Osteoblast (primary cell): ENCODE data around the gene BRME1. TPM values are rescaled to one million over a fixed set of nuclear protein-coding genes. Genes with fewer than 3 reads are reported as not detected.
A peak's percentile ranks its signal among the peaks of the same experiment; 100 is the strongest.

Source experiments
- DNase-seq: peaks from one replicate; pipeline ENCODE4 v3.0.0; 2011; ENCODE audit warnings: low spot score, mixed read lengths; ENCODE audit not compliant: insufficient read length; ENCODE audit errors: missing footprints
- H2AFZ ChIP-seq: 2 replicates; pipeline ENCODE4 v1.6.0; 2011; ENCODE audit warnings: mild to moderate bottlenecking, low read length
- H3K27ac ChIP-seq: 2 replicates; pipeline ENCODE4 v1.5.1; 2011; ENCODE audit warnings: mild to moderate bottlenecking, low read depth, low read length, moderate library complexity
- H3K27me3 ChIP-seq: 2 replicates; pipeline ENCODE4 v1.6.0; 2012; ENCODE audit warnings: mild to moderate bottlenecking, control low read depth, inconsistent platforms, low read length, moderate library complexity; ENCODE audit not compliant: insufficient read depth
- H3K36me3 ChIP-seq: 2 replicates; pipeline ENCODE4 v1.5.1; 2011; ENCODE audit warnings: mild to moderate bottlenecking, low read length, control low read depth, moderate library complexity; ENCODE audit not compliant: insufficient read depth
- H3K4me1 ChIP-seq: 2 replicates; pipeline ENCODE4 v1.5.1; 2011; ENCODE audit warnings: mild to moderate bottlenecking, low read length, control low read depth, moderate library complexity; ENCODE audit not compliant: insufficient read depth
- H3K4me2 ChIP-seq: 2 replicates; pipeline ENCODE4 v1.6.0; 2011; ENCODE audit warnings: mild to moderate bottlenecking, low read length; ENCODE audit not compliant: insufficient read depth
- H3K4me3 ChIP-seq: fragments of 200-600 bp; sonication (generic); 3 replicates; pipeline ENCODE4 v1.5.1; 2012; ENCODE audit warnings: mild to moderate bottlenecking, low read length, inconsistent platforms; ENCODE audit not compliant: insufficient read depth
- H3K79me2 ChIP-seq: 2 replicates; pipeline ENCODE4 v1.6.0; 2012; ENCODE audit warnings: mild to moderate bottlenecking, low read length, control low read depth, inconsistent platforms; ENCODE audit not compliant: insufficient read depth
- H3K9me3 ChIP-seq: 2 replicates; pipeline ENCODE4 v1.5.1; 2011; ENCODE audit warnings: low read depth, low read length, control low read depth
- H4K20me1 ChIP-seq: 2 replicates; pipeline ENCODE4 v1.6.0; 2012; ENCODE audit warnings: mild to moderate bottlenecking, low read length, control low read depth; ENCODE audit not compliant: insufficient read depth
- total RNA-seq: library from RNA; depleted of rRNA; stranded (reverse); fragments of >200 nt; gene quantifications from 2 replicates; pipeline ENCODE4 v1.2.3, GENCODE V29; 2012
- TF ChIP-seq, protein P1 (sequence below): IDR thresholded peaks from 2 replicates; pipeline ENCODE4 v1.5.1; 2011; ENCODE audit warnings: mild to moderate bottlenecking, low read depth, low read length, moderate library complexity; ENCODE audit errors: extremely low read depth

BRME1 gene
- total RNA-seq, 1 donor, result 0.72 TPM

DNA sequence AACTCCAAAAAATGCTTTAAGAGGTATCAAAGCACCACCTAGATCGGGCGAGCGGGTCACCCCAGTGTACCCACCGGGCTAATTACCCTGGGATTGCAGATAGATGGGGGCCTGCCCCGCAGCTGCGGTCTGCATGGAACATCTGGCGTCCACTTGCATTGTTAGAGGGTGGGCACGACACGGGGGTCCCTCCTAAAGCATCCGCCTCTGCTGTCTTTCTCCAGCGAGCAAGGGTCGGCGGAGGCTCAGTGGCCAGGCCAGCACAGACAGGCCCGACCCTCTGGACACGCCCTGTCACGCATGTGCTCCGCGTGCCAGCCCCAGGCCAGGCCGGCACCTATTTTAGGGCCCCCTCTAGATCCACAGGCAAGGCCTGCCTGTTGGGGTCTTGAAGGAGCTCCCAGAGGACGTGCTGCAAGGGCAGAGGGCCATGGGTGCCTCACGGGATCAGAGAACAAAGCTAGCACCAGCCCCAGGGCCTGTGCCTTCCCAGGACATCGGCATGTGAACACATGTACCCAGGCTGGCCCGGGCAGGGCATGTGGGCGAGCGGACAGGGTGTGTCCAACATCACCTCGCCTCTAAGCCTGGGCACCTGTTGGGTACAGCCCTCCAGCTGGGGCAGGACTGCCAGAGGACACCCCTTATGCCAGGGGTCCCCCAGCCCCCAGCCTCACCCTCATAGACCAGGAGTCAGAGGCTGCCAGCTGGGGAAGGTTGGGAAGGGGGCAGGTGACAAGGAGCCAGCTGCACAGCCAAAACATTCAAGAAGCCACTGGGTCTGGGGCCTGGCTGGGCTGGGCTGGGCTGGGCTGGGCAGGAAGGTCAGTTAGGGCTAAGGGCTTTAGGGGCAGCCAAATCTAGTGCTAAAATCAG lies 64.6 kb downstream of the BRME1 start:
- no peaks in the 10 kb centered on the region for H3K27me3 ChIP-seq
- TF ChIP-seq, protein P1, sequence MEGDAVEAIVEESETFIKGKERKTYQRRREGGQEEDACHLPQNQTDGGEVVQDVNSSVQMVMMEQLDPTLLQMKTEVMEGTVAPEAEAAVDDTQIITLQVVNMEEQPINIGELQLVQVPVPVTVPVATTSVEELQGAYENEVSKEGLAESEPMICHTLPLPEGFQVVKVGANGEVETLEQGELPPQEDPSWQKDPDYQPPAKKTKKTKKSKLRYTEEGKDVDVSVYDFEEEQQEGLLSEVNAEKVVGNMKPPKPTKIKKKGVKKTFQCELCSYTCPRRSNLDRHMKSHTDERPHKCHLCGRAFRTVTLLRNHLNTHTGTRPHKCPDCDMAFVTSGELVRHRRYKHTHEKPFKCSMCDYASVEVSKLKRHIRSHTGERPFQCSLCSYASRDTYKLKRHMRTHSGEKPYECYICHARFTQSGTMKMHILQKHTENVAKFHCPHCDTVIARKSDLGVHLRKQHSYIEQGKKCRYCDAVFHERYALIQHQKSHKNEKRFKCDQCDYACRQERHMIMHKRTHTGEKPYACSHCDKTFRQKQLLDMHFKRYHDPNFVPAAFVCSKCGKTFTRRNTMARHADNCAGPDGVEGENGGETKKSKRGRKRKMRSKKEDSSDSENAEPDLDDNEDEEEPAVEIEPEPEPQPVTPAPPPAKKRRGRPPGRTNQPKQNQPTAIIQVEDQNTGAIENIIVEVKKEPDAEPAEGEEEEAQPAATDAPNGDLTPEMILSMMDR, result no peak
- peaks cover 26% of the 10 kb centered on the region for H3K36me3 ChIP-seq
- H3K27ac ChIP-seq, result peak overlapping the region; percentile 95
- DNase-seq, result peak; percentile 93
- H2AFZ ChIP-seq, result no peak overlapping the region
- peak overlapping the region; percentile 98 for H3K4me2 ChIP-seq
- H4K20me1 ChIP-seq, result peaks cover 45% of the 10 kb centered on the region
- H3K4me1 ChIP-seq, result peaks cover 48% of the 10 kb centered on the region
- H3K9me3 ChIP-seq, result no peaks in the 10 kb centered on the region
- peaks cover 66% of the 10 kb centered on the region for H3K79me2 ChIP-seq
- peak overlapping the region; percentile 99 for H3K4me3 ChIP-seq

DNA sequence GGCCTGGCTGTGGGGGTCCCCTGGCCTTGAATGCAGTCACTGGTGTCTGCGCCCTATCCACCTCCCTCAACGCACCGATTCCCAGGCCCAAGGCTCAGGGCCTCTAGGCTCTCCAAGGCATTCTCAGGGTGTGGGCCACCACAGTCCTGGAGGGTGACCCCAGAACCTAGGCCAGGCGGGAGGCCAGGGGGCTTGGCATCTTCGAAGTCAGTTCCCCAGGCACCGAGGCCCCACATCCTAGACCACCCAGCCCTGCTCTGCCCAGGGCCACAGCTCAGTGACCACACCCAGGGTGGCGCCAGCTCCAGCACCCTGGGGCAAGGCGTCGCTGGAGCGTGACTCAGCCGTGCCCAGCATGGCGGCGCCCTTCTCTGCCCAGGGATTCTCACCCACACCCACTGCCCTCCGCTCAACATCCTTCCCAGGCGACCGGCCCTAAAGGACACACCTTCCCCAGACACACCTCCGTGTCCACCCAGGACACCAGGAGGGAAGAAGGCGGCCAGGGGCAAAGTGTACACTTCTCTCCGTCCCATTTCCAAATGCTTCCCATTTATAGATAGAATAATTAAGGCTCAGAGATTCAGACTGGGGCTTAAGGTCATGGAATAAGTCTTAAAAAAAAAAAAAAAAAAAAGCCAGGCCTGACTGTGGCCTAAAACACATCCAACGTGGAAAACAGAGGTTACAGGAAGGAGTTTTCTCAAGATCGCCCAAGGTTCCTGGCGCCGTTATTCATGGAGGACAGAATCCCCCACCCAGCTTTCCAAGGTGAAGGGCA lies 65.4 kb downstream of the BRME1 start:
- H3K27me3 ChIP-seq, result no peaks in the 10 kb centered on the region
- H3K36me3 ChIP-seq, result peaks cover 35% of the 10 kb centered on the region
- H4K20me1 ChIP-seq, result peaks cover 53% of the 10 kb centered on the region
- peaks cover 74% of the 10 kb centered on the region for H3K79me2 ChIP-seq
- peak overlapping the region; percentile 99 for H3K4me3 ChIP-seq
- TF ChIP-seq, protein P1, result no peak
- no peak overlapping the region for H2AFZ ChIP-seq
- H3K27ac ChIP-seq, result peak overlapping the region; percentile 95
- DNase-seq, result peak; percentile 97
- no peaks in the 10 kb centered on the region for H3K9me3 ChIP-seq
- peaks cover 49% of the 10 kb centered on the region for H3K4me1 ChIP-seq
- peak overlapping the region; percentile 98 for H3K4me2 ChIP-seq

DNA sequence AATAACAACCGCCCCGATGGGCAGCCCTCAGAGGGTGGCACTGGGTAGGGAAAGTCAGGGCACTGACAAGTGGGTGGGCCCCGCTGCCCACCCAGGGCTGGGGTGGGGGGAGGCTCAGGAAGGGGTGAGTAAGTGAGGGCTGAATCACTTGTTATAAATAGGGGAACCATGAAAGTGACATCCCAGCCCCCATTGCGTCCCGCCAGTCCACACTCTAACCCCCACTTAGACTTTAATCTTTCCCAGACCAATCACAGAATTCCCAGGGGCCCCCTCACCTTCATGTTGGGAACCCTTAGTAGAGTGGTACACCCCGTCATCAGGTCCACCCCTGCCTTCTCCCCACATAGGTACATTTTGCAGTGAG lies 66.0 kb downstream of the BRME1 start:
- Histone ChIP-seq H3K27me3 (no peaks in the 10 kb centered on the region), H3K36me3 (peaks cover 38% of the 10 kb centered on the region), H3K79me2 (peaks cover 77% of the 10 kb centered on the region), H4K20me1 (peaks cover 57% of the 10 kb centered on the region), H3K4me1 (peaks cover 49% of the 10 kb centered on the region), H2AFZ (no peak overlapping the region), H3K4me2 (peak overlapping the region; percentile 98), H3K27ac (peak overlapping the region; percentile 95), H3K4me3 (peak overlapping the region; percentile 99), H3K9me3 (no peaks in the 10 kb centered on the region)
- DNase-seq, result peak; percentile 97
- TF ChIP-seq, protein P1, result no peak
